Measurements from ENCODE around the gene MCC.

GRCh38 chr5:112973036-112973435 is 515.2 kb downstream of the MCC start:
- TF ChIP-seq, protein P1, sequence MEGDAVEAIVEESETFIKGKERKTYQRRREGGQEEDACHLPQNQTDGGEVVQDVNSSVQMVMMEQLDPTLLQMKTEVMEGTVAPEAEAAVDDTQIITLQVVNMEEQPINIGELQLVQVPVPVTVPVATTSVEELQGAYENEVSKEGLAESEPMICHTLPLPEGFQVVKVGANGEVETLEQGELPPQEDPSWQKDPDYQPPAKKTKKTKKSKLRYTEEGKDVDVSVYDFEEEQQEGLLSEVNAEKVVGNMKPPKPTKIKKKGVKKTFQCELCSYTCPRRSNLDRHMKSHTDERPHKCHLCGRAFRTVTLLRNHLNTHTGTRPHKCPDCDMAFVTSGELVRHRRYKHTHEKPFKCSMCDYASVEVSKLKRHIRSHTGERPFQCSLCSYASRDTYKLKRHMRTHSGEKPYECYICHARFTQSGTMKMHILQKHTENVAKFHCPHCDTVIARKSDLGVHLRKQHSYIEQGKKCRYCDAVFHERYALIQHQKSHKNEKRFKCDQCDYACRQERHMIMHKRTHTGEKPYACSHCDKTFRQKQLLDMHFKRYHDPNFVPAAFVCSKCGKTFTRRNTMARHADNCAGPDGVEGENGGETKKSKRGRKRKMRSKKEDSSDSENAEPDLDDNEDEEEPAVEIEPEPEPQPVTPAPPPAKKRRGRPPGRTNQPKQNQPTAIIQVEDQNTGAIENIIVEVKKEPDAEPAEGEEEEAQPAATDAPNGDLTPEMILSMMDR (IDR thresholded peaks at IDR 0.05): no peak
- no peak for TF ChIP-seq PHF8 (IDR thresholded peaks at IDR 0.05; ENCODE audit: borderline replicate concordance, low read depth)
- TF ChIP-seq JUNB (IDR thresholded peaks at IDR 0.05): no peak
- no peak for TF ChIP-seq MYC (IDR thresholded peaks at IDR 0.05; ENCODE audit: borderline replicate concordance, low read length)
- no peak for TF ChIP-seq RNF2 (IDR thresholded peaks at IDR 0.05; ENCODE audit: borderline replicate concordance, low read depth)
- TF ChIP-seq RFX5 (IDR thresholded peaks at IDR 0.05): no peak
- TF ChIP-seq POLR2A (IDR thresholded peaks at IDR 0.05; ENCODE audit: low read length): no peak
- TF ChIP-seq, protein P2, sequence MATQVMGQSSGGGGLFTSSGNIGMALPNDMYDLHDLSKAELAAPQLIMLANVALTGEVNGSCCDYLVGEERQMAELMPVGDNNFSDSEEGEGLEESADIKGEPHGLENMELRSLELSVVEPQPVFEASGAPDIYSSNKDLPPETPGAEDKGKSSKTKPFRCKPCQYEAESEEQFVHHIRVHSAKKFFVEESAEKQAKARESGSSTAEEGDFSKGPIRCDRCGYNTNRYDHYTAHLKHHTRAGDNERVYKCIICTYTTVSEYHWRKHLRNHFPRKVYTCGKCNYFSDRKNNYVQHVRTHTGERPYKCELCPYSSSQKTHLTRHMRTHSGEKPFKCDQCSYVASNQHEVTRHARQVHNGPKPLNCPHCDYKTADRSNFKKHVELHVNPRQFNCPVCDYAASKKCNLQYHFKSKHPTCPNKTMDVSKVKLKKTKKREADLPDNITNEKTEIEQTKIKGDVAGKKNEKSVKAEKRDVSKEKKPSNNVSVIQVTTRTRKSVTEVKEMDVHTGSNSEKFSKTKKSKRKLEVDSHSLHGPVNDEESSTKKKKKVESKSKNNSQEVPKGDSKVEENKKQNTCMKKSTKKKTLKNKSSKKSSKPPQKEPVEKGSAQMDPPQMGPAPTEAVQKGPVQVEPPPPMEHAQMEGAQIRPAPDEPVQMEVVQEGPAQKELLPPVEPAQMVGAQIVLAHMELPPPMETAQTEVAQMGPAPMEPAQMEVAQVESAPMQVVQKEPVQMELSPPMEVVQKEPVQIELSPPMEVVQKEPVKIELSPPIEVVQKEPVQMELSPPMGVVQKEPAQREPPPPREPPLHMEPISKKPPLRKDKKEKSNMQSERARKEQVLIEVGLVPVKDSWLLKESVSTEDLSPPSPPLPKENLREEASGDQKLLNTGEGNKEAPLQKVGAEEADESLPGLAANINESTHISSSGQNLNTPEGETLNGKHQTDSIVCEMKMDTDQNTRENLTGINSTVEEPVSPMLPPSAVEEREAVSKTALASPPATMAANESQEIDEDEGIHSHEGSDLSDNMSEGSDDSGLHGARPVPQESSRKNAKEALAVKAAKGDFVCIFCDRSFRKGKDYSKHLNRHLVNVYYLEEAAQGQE (IDR thresholded peaks at IDR 0.05): no peak
- no peak for TF ChIP-seq RAD21 (conservative IDR thresholded peaks at IDR 0.05 in 1 of 2, IDR thresholded peaks at IDR 0.05 in 1 of 2)
- no peak for TF ChIP-seq HMGXB4 (CRISPR knock-in tag; IDR thresholded peaks at IDR 0.05; ENCODE audit: borderline replicate concordance)
- no peak for TF ChIP-seq SMC3 (IDR thresholded peaks at IDR 0.05)
- TF ChIP-seq JUN (IDR thresholded peaks at IDR 0.05): no peak
- no peak for TF ChIP-seq CBX2 (IDR thresholded peaks at IDR 0.05; ENCODE audit: borderline replicate concordance, low read depth)
- TF ChIP-seq CEBPB (IDR thresholded peaks at IDR 0.05): no peak

Measured in A549 (cell line).